Measurements from ENCODE around the gene LFNG.

- TF ChIP-seq RAD21 (CRISPR knock-in tag; IDR thresholded peaks at IDR 0.05) (no peak), CBX5 (CRISPR knock-in tag; IDR thresholded peaks at IDR 0.05; ENCODE audit: borderline replicate concordance) (no peak)
These were observed 4.8 kb upstream of the LFNG start for GRCh38 chr7:2514473-2515423.

All from HepG2 (cell line).